ENCODE results near the gene ASPSCR1.
"Not testable (repeated sequence)": the region's sequence is repeated elsewhere in the genome, so short reads cannot be mapped to it uniquely, and the experiment has no call there.

The ASPSCR1 gene

GRCh38 chr17:81948635-81949378, 28.6 kb upstream of the ASPSCR1 start:
- Histone ChIP-seq H3K36me3 (ENCODE audit: control insufficient read depth in 1 of 2, insufficient read depth in 2 of 2, low read length in 2 of 2) (no peaks in the 10 kb centered on the region), H3K4me1 (ENCODE audit: control insufficient read depth in 1 of 2, insufficient read depth in 2 of 2, low read length in 2 of 2) (no peaks in the 10 kb centered on the region), H3K27ac (ENCODE audit: low read length) (no peak overlapping the region), H3K27me3 (ENCODE audit: low read depth, low read length) (no peaks in the 10 kb centered on the region), H3K9me3 (ENCODE audit: control insufficient read depth in 1 of 2, low read length in 2 of 2) (no peaks in the 10 kb centered on the region), H3K4me3 (ENCODE audit: low read depth in 1 of 2, low read length in 2 of 2) (no peak overlapping the region)

- no peaks in the 10 kb centered on the region for H3K4me1 ChIP-seq (ENCODE audit: control insufficient read depth in 1 of 2, insufficient read depth in 2 of 2, low read length in 2 of 2)
- no peaks in the 10 kb centered on the region for H3K9me3 ChIP-seq (ENCODE audit: control insufficient read depth in 1 of 2, low read length in 2 of 2)
- no peak overlapping the region for H3K27ac ChIP-seq (ENCODE audit: low read length)
- no peak overlapping the region for H3K4me3 ChIP-seq (ENCODE audit: low read depth in 1 of 2, low read length in 2 of 2)
- H3K27me3 ChIP-seq (ENCODE audit: low read depth, low read length) = no peaks in the 10 kb centered on the region
- no peaks in the 10 kb centered on the region for H3K36me3 ChIP-seq (ENCODE audit: control insufficient read depth in 1 of 2, insufficient read depth in 2 of 2, low read length in 2 of 2)
Observed at GRCh38 chr17:81950501-81950900, 26.9 kb upstream of the ASPSCR1 start.

DNA sequence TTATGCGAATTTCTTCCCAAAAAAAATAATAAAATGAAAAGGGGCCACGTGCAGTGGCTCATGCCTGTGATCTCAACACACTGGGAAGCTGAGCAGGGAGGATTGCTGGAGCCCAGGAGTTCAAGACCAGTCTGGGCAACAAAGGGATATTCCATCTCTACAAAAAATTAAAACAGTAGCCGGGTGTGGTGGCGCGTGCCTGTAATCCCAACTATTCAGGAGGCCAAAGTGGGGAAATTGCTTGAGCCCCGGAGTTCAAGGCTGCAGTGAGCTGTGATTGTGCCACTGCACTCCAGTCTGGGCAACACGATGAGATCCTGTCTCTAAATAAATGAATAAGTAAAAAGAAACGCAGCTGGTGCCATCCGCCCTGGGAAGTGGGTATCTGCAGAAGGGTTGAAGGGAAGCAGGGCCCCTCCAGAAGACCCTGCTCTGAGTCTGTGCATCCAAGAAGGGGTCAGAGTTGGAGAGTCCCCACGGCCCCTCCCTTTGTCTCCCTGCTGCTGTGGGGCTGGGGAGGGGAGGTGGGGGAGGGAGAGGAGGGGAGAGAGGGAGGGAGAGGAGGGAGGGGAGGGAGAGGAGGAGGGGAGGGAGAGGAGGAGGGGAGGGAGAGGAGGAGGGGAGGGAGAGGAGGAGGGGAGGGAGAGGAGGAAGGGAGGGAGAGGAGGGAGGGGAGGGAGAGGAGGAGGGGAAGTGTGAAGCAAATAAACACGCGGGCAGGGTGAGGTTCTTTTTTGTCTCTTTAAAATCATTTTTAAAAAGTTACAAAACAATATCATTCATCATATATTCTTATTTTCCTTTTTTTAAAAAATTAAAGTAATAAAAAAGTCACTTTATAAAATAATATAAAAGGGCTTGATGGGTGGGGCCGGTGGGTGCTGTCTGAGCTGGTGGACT, 25.4 kb upstream of the ASPSCR1 start:
- H3K4me1 ChIP-seq (ENCODE audit: control insufficient read depth in 1 of 2, insufficient read depth in 2 of 2, low read length in 2 of 2) = no peaks in the 10 kb centered on the region

GRCh38 chr17:81952792-81953228, 24.6 kb upstream of the ASPSCR1 start:
- Histone ChIP-seq H3K4me1 (ENCODE audit: control insufficient read depth in 1 of 2, insufficient read depth in 2 of 2, low read length in 2 of 2) (no peaks in the 10 kb centered on the region), H3K36me3 (ENCODE audit: control insufficient read depth in 1 of 2, insufficient read depth in 2 of 2, low read length in 2 of 2) (no peaks in the 10 kb centered on the region), H3K27me3 (ENCODE audit: low read depth, low read length) (no peaks in the 10 kb centered on the region), H3K27ac (ENCODE audit: low read length) (no peak overlapping the region), H3K9me3 (ENCODE audit: control insufficient read depth in 1 of 2, low read length in 2 of 2) (no peaks in the 10 kb centered on the region), H3K4me3 (ENCODE audit: low read depth in 1 of 2, low read length in 2 of 2) (no peak overlapping the region)

More for the DNA sequence above, 25.4 kb upstream of the ASPSCR1 start:
- Histone ChIP-seq H3K9me3 (ENCODE audit: control insufficient read depth in 1 of 2, low read length in 2 of 2) (no peaks in the 10 kb centered on the region), H3K27ac (ENCODE audit: low read length) (no peak overlapping the region), H3K36me3 (ENCODE audit: control insufficient read depth in 1 of 2, insufficient read depth in 2 of 2, low read length in 2 of 2) (no peaks in the 10 kb centered on the region), H3K4me3 (ENCODE audit: low read depth in 1 of 2, low read length in 2 of 2) (no peak overlapping the region), H3K27me3 (ENCODE audit: low read depth, low read length) (no peaks in the 10 kb centered on the region)

- H3K27ac ChIP-seq (ENCODE audit: low read length); H3K36me3 ChIP-seq (ENCODE audit: control insufficient read depth in 1 of 2, insufficient read depth in 2 of 2, low read length in 2 of 2); H3K27me3 ChIP-seq (ENCODE audit: low read depth, low read length); H3K4me3 ChIP-seq (ENCODE audit: low read depth in 1 of 2, low read length in 2 of 2); H3K9me3 ChIP-seq (ENCODE audit: control insufficient read depth in 1 of 2, low read length in 2 of 2); H3K4me1 ChIP-seq (ENCODE audit: control insufficient read depth in 1 of 2, insufficient read depth in 2 of 2, low read length in 2 of 2): not testable (repeated sequence)
Observed at GRCh38 chr17:81953443-81953842, 24.0 kb upstream of the ASPSCR1 start.

DNA sequence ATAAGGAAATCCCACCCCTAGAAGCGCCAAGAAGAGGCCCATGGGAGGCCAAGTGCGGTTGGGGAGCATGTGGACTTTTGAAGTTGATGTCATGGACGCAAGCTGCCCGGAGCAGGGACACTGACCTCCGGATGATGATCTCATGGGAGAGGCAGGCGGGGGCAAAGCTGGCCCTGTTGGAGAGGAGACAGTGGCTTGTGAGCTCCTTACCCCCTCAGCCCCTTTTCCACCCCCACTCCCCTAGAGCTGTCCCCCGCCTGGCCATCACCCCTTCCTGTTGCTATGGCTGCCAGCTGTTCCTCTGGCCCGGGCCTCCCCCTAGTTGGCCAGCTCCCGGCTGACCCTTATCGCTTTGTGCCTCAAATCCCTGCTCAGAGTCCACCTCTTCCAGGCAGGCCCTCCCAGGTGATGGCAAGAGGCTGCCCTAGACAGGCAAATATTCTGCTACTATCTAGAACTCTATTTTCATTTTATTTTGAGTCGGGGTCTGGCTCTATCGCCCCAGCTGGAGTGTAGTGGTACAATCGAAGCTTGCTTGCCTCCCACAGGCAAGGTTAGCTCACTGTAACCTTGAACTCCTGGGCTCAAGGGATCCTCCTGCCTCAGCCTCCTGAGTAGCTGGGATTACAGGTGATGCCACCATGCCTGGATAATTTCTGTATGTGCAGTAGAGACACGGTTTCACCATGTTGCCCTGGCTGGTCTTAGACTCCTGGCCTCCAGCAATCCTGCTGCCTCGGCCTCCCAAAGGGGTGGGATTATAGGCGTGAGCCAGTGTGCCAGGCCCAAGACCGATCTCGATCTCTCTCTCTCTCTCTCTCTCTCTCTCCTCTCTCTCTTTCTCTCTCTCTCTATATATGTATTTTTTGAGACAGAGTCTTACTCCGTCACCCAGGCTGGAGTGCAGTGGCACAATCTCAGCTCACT, 23.0 kb upstream of the ASPSCR1 start:
- H3K9me3 ChIP-seq (ENCODE audit: control insufficient read depth in 1 of 2, low read length in 2 of 2) = no peaks in the 10 kb centered on the region
- H3K27me3 ChIP-seq (ENCODE audit: low read depth, low read length) = peaks cover 10% of the 10 kb centered on the region
- H3K27ac ChIP-seq (ENCODE audit: low read length) = no peak overlapping the region
- H3K4me1 ChIP-seq (ENCODE audit: control insufficient read depth in 1 of 2, insufficient read depth in 2 of 2, low read length in 2 of 2) = peaks cover 0 to 3% of the 10 kb centered on the region in 2 donors
- no peaks in the 10 kb centered on the region for H3K36me3 ChIP-seq (ENCODE audit: control insufficient read depth in 1 of 2, insufficient read depth in 2 of 2, low read length in 2 of 2)
- H3K4me3 ChIP-seq (ENCODE audit: low read depth in 1 of 2, low read length in 2 of 2) = no peak overlapping the region

DNA sequence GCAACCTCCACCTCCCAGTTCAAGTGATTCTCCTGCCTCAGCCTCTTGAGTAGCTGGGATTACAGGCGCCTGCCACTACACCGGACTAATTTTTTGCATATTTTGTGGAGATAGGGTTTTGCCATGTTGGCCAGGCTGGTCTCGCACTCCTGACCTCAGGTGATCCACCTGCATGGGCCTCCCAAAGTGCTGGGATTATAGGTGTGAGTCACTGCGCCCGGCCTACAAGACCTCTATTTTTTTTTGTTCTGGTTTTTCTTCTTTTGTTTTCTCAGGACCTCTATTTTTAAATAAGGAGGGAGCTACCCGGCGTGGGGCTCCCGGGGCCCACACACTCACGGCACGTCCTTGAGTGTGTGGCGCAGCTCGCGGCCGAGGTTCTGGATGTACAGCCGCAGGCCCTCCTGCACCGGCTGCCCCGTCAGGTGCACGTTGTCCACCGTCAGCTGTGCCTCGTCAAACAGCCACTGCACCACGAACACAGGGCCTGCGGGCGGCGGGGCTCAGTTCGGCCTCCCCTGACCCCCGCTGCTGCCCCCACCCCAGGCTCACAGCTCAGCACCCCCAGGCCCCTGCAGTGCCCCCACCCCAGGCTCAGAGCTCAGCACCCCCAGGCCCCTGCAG, 22.3 kb upstream of the ASPSCR1 start:
- Histone ChIP-seq H3K36me3 (ENCODE audit: control insufficient read depth in 1 of 2, insufficient read depth in 2 of 2, low read length in 2 of 2) (no peaks in the 10 kb centered on the region), H3K4me1 (ENCODE audit: control insufficient read depth in 1 of 2, insufficient read depth in 2 of 2, low read length in 2 of 2) (peaks cover 0 to 9% of the 10 kb centered on the region in 2 donors), H3K27me3 (ENCODE audit: low read depth, low read length) (peaks cover 13% of the 10 kb centered on the region), H3K27ac (ENCODE audit: low read length) (no peak overlapping the region), H3K4me3 (ENCODE audit: low read depth in 1 of 2, low read length in 2 of 2) (no peak overlapping the region), H3K9me3 (ENCODE audit: control insufficient read depth in 1 of 2, low read length in 2 of 2) (no peaks in the 10 kb centered on the region)

GRCh38 chr17:81955756-81956544, 21.5 kb upstream of the ASPSCR1 start:
- Histone ChIP-seq H3K4me3 (ENCODE audit: low read depth in 1 of 2, low read length in 2 of 2) (no peak overlapping the region), H3K27me3 (ENCODE audit: low read depth, low read length) (peaks cover 13% of the 10 kb centered on the region), H3K4me1 (ENCODE audit: control insufficient read depth in 1 of 2, insufficient read depth in 2 of 2, low read length in 2 of 2) (peaks cover 0 to 11% of the 10 kb centered on the region in 2 donors), H3K27ac (ENCODE audit: low read length) (no peak overlapping the region), H3K36me3 (ENCODE audit: control insufficient read depth in 1 of 2, insufficient read depth in 2 of 2, low read length in 2 of 2) (no peaks in the 10 kb centered on the region), H3K9me3 (ENCODE audit: control insufficient read depth in 1 of 2, low read length in 2 of 2) (no peaks in the 10 kb centered on the region)

DNA sequence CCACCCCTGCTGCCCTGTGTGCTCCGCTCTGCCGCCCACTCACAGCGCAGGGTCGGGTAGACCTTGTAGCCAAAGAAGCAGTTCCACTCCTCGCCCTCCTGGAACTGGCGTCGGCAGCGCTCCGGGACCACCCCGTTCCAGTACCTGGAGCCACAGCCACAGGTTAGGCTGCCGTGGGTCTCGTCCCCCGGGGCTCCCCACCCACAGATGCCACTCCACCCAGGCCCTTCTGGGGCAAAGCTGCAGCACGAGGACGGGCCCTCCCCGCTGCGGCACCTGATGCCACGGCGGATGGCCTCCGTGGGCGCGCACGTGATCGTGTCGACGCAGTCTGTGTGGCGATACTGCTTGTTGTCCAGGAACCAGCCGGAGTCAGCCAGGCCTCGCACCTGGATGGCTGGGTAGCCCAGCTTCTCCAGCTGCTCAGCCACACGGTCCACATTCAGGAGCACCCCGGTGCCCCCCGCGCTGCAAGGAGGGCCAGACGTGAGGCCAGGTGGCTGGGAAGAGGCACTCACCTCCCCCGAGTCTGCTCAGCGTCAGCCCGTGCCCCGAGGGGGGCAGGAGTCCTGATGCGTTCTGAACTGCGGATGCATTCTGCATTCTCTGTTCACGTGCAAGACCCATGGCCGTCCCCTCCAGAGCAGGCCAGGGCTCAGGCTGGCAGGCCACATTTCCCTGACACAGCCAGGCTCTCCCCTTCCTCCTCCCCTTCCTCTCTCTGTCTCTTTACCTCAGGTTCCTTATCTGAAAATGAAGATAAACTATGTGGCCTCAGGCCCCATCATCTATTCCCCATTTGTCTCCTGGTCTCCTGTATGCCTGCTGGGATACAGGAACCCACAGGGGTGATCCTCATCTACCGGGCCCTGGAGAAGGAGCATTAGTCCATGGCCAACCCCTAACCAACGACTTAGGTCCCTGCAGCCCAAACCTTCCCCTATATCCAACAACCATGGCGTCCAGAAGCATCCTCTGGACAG, 20.5 kb upstream of the ASPSCR1 start:
- Histone ChIP-seq H3K4me3 (ENCODE audit: low read depth in 1 of 2, low read length in 2 of 2) (no peak overlapping the region), H3K4me1 (ENCODE audit: control insufficient read depth in 1 of 2, insufficient read depth in 2 of 2, low read length in 2 of 2) (peaks cover 0 to 17% of the 10 kb centered on the region in 2 donors), H3K27me3 (ENCODE audit: low read depth, low read length) (peaks cover 17% of the 10 kb centered on the region), H3K9me3 (ENCODE audit: control insufficient read depth in 1 of 2, low read length in 2 of 2) (no peaks in the 10 kb centered on the region), H3K36me3 (ENCODE audit: control insufficient read depth in 1 of 2, insufficient read depth in 2 of 2, low read length in 2 of 2) (no peaks in the 10 kb centered on the region), H3K27ac (ENCODE audit: low read length) (no peak overlapping the region)

All from muscle layer of duodenum (tissue), 2 donors.